HL-60 (cell line): ENCODE data around the gene HEBP2.

Experiments
- DNase-seq, 2 experiments: peaks; one replicate each; pipeline ENCODE4 v3.0.0-alpha.2; 2010 to 2020; ENCODE audit warnings: low read depth in 1 of 2, low spot score in 1 of 2
- H3K27ac ChIP-seq: fragments of 250-450 bp; sonication (Bioruptor Pico); replicated peaks from 2 replicates; pipeline ENCODE4 v1.5.1; 2020; ENCODE audit warnings: mild to moderate bottlenecking, moderate library complexity
- H3K27me3 ChIP-seq: fragments of 250-450 bp; sonication (Bioruptor Pico); 2 replicates; pipeline ENCODE4 v1.5.1; 2021; ENCODE audit warnings: mild to moderate bottlenecking, moderate library complexity; ENCODE audit not compliant: insufficient read depth, poor library complexity, severe bottlenecking
- H3K4me3 ChIP-seq: replicated peaks from 2 replicates; pipeline ENCODE4 v1.5.1; 2011; ENCODE audit warnings: mild to moderate bottlenecking, control low read depth, low read length; ENCODE audit not compliant: insufficient read depth
- GABPA ChIP-seq: IDR thresholded peaks from 2 replicates; pipeline ENCODE4 v1.6.1; 2012; ENCODE audit warnings: low read depth
- POLR2AphosphoS5 ChIP-seq: IDR thresholded peaks from 2 replicates; pipeline ENCODE4 v1.6.1; 2012; ENCODE audit warnings: low read depth
- SPI1 ChIP-seq: IDR thresholded peaks from 2 replicates; pipeline ENCODE4 v1.6.1; 2012; ENCODE audit warnings: low read depth, mild to moderate bottlenecking, borderline replicate concordance
- TF ChIP-seq, protein P1 (sequence below): IDR thresholded peaks from one replicate; pipeline ENCODE4 v1.5.1; 2011; ENCODE audit warnings: low read length, control low read depth, inconsistent platforms; ENCODE audit not compliant: insufficient read depth
- TF ChIP-seq, protein P2 (sequence below): IDR thresholded peaks from 2 replicates; pipeline ENCODE4 v1.6.1; 2012; ENCODE audit warnings: low read depth; ENCODE audit not compliant: insufficient replicate concordance

The HEBP2 gene

DNA sequence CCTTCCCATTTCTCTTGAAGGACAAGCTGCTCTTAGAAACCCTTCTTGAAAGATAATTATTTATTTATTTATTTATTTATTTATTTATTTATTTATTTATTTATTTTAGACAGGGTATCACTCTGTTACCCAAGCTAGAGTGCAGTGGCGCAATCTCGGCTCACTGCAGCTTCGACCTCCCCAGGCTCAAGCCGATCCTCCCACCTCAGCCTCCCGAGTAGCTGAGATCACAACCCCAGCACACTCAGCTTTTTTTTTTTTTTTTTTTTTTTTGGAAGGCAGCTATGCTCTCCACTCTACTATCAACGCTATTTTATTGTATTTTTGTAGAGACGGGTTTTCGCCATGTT is 1.2 kb upstream of the HEBP2 start:
- H3K27ac ChIP-seq: no peak overlapping the region

DNA sequence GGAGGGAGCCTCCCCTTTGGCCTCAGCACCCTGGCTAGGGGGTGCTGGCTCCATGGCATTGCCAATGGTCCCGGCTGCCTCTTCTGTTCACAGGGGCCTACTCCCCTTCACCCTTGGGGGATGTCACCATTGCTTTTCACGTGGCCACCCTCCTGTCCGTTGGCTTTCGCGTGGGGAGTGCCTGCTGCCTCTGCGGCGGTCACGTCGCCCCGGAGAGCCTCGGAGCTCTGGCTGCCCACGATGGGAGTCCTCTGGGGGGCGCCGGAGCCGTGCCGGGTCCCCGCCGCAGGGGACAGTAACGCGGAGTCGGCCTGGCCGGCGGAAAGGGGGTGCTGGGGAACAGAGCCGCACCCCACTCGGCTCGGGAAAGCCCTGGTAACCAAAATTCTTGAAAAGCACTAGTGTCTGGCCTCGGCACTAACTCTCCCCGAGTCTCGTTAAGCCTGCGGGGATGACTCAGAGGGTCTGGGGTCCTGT is 661 bp upstream of the HEBP2 start:
- TF ChIP-seq, protein P1, sequence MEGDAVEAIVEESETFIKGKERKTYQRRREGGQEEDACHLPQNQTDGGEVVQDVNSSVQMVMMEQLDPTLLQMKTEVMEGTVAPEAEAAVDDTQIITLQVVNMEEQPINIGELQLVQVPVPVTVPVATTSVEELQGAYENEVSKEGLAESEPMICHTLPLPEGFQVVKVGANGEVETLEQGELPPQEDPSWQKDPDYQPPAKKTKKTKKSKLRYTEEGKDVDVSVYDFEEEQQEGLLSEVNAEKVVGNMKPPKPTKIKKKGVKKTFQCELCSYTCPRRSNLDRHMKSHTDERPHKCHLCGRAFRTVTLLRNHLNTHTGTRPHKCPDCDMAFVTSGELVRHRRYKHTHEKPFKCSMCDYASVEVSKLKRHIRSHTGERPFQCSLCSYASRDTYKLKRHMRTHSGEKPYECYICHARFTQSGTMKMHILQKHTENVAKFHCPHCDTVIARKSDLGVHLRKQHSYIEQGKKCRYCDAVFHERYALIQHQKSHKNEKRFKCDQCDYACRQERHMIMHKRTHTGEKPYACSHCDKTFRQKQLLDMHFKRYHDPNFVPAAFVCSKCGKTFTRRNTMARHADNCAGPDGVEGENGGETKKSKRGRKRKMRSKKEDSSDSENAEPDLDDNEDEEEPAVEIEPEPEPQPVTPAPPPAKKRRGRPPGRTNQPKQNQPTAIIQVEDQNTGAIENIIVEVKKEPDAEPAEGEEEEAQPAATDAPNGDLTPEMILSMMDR: no peak
- TF ChIP-seq, protein P2, sequence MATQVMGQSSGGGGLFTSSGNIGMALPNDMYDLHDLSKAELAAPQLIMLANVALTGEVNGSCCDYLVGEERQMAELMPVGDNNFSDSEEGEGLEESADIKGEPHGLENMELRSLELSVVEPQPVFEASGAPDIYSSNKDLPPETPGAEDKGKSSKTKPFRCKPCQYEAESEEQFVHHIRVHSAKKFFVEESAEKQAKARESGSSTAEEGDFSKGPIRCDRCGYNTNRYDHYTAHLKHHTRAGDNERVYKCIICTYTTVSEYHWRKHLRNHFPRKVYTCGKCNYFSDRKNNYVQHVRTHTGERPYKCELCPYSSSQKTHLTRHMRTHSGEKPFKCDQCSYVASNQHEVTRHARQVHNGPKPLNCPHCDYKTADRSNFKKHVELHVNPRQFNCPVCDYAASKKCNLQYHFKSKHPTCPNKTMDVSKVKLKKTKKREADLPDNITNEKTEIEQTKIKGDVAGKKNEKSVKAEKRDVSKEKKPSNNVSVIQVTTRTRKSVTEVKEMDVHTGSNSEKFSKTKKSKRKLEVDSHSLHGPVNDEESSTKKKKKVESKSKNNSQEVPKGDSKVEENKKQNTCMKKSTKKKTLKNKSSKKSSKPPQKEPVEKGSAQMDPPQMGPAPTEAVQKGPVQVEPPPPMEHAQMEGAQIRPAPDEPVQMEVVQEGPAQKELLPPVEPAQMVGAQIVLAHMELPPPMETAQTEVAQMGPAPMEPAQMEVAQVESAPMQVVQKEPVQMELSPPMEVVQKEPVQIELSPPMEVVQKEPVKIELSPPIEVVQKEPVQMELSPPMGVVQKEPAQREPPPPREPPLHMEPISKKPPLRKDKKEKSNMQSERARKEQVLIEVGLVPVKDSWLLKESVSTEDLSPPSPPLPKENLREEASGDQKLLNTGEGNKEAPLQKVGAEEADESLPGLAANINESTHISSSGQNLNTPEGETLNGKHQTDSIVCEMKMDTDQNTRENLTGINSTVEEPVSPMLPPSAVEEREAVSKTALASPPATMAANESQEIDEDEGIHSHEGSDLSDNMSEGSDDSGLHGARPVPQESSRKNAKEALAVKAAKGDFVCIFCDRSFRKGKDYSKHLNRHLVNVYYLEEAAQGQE: peak; percentile 24
- TF ChIP-seq GABPA (no peak), SPI1 (no peak), POLR2AphosphoS5 (no peak)
- Histone ChIP-seq H3K27ac (peak overlapping the region; percentile 67), H3K27me3 (no peaks in the 10 kb centered on the region), H3K4me3 (peak overlapping the region; percentile 74)
- peak in 1 of 2 experiments; percentile 14 for DNase-seq

More for the DNA sequence above, 1.2 kb upstream of the HEBP2 start:
- TF ChIP-seq, protein P1: no peak
- Histone ChIP-seq H3K4me3 (no peak overlapping the region; the same call in 1 of the 2 replicates), H3K27me3 (no peaks in the 10 kb centered on the region)
- no peak for DNase-seq

DNA sequence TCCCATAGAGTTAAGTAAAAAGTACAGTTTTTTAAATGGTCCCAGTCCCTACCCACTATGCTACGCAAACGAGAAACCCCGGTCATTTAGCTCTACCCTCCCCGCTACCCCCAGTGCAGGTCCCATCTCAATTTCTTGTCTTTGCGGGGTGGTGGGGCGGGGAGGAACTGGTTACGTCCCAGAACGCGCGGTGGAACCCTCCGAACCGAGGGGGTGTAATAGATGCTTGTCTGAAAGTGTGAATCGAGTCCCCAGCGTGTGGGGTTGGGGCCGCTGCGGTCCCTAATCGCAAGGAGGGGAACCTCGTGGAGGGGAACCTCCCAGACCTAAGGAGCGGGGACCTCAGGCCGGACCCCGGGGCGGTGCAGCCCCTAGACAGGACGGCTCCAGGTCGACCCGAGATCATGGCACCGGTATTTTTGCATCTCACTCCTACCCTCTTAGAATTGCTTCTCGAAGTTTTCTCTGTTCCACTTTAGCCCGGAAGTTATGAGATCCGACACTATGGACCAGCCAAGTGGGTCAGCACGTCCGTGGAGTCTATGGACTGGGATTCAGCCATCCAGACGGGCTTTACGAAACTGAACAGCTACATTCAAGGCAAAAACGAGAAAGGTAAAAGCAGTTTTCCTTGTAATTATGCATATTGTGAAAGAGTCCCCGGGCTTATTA is 779 bp downstream of the HEBP2 start:
- Histone ChIP-seq H3K27ac (peak overlapping the region; percentile 56), H3K27me3 (no peaks in the 10 kb centered on the region), H3K4me3 (peak overlapping the region; percentile 74)
- peak in 1 of 2 experiments; percentile 14 for DNase-seq
- TF ChIP-seq POLR2AphosphoS5: no peak
- TF ChIP-seq, protein P2: no peak
- no peak for TF ChIP-seq GABPA
- TF ChIP-seq SPI1: no peak
- TF ChIP-seq, protein P1: no peak
